Activated naive CD8-positive, alpha-beta T cell treated with anti-CD3 and anti-CD28 coated beads for 36 hours (primary cell): Measurements from ENCODE around the gene CFL2. TPM values are rescaled to one million over a fixed set of nuclear protein-coding genes. Genes with fewer than 3 reads are reported as not detected.
"Not testable (repeated sequence)": the region's sequence is repeated elsewhere in the genome, so short reads cannot be mapped to it uniquely, and the experiment has no call there.

Experiments
- DNase-seq: peaks from one replicate; pipeline ENCODE4 v3.0.0; 2021
- H3K27ac Mint-ChIP-seq: one replicate; pipeline ENCODE4 v1.8.0; 2022; ENCODE audit warnings: mild to moderate bottlenecking, moderate library complexity, mixed read lengths
- H3K27me3 Mint-ChIP-seq: one replicate; pipeline ENCODE4 v1.8.0; 2022; ENCODE audit warnings: mild to moderate bottlenecking, mixed read lengths
- H3K36me3 Mint-ChIP-seq: one replicate; pipeline ENCODE4 v1.8.0; 2021; ENCODE audit warnings: mild to moderate bottlenecking, mixed read lengths
- H3K4me1 Mint-ChIP-seq: one replicate; pipeline ENCODE4 v1.8.0; 2021; ENCODE audit warnings: mixed read lengths
- H3K4me3 Mint-ChIP-seq: one replicate; pipeline ENCODE4 v1.8.0; 2022; ENCODE audit warnings: mild to moderate bottlenecking, moderate library complexity, mixed read lengths
- H3K9me3 Mint-ChIP-seq: one replicate; pipeline ENCODE4 v1.8.0; 2022; ENCODE audit warnings: mixed read lengths
- total RNA-seq, 2 experiments: library from RNA; stranded (reverse); gene quantifications; one replicate each; pipeline ENCODE4 v1.2.3, GENCODE V29; 2021

Gene CFL2
- 1 to 10 TPM; 7.8 to 9.9 TPM for total RNA-seq

GRCh38 chr14:34714320-34715126 lies at the start of gene CFL2:
Gene CFL2, minus strand, starts transcription at chr14:34714593. Its CDS starts 53 bp downstream, at chr14:34714540.
- DNase-seq = peak; percentile 80
- H3K4me3 Mint-ChIP-seq = peak within 1 kb of the TSS; percentile 88
- peaks cover 32% of the 10 kb centered on the region for H3K4me1 Mint-ChIP-seq
- H3K9me3 Mint-ChIP-seq = no peaks in the 10 kb centered on the region
- peak within 1 kb of the TSS; percentile 86 for H3K27ac Mint-ChIP-seq
- peaks cover 15% of the 10 kb centered on the region for H3K36me3 Mint-ChIP-seq
- H3K27me3 Mint-ChIP-seq = no peaks in the 10 kb centered on the region

GRCh38 chr14:34755215-34755614 lies 40.8 kb upstream of the CFL2 start:
- no peak overlapping the region for H3K27ac Mint-ChIP-seq
- no peaks in the 10 kb centered on the region for H3K4me1 Mint-ChIP-seq
- no peaks in the 10 kb centered on the region for H3K27me3 Mint-ChIP-seq
- peaks cover 22% of the 10 kb centered on the region for H3K36me3 Mint-ChIP-seq
- DNase-seq = no peak
- no peaks in the 10 kb centered on the region for H3K9me3 Mint-ChIP-seq
- H3K4me3 Mint-ChIP-seq = no peak overlapping the region

GRCh38 chr14:34754687-34755086 lies 40.3 kb upstream of the CFL2 start:
- Mint-ChIP-seq H3K4me1 (no peaks in the 10 kb centered on the region), H3K4me3 (no peak overlapping the region), H3K27me3 (no peaks in the 10 kb centered on the region), H3K9me3 (no peaks in the 10 kb centered on the region), H3K27ac (no peak overlapping the region), H3K36me3 (peaks cover 25% of the 10 kb centered on the region)
- no peak for DNase-seq

GRCh38 chr14:34750670-34751069 lies 36.3 kb upstream of the CFL2 start:
- Mint-ChIP-seq H3K4me1 (no peaks in the 10 kb centered on the region), H3K27ac (no peak overlapping the region), H3K36me3 (peaks cover 13% of the 10 kb centered on the region), H3K27me3 (no peaks in the 10 kb centered on the region), H3K9me3 (no peaks in the 10 kb centered on the region), H3K4me3 (no peak overlapping the region)
- DNase-seq = no peak

GRCh38 chr14:34750233-34750632 lies 35.8 kb upstream of the CFL2 start:
- no peaks in the 10 kb centered on the region for H3K27me3 Mint-ChIP-seq
- no peak for DNase-seq
- H3K4me1 Mint-ChIP-seq = no peaks in the 10 kb centered on the region
- no peak overlapping the region for H3K4me3 Mint-ChIP-seq
- H3K9me3 Mint-ChIP-seq = no peaks in the 10 kb centered on the region
- H3K36me3 Mint-ChIP-seq = peaks cover 10% of the 10 kb centered on the region
- no peak overlapping the region for H3K27ac Mint-ChIP-seq

- Mint-ChIP-seq H3K4me3 (no peak overlapping the region), H3K9me3 (no peaks in the 10 kb centered on the region), H3K27me3 (no peaks in the 10 kb centered on the region), H3K4me1 (no peaks in the 10 kb centered on the region), H3K27ac (no peak overlapping the region), H3K36me3 (peaks cover 10% of the 10 kb centered on the region)
- no peak for DNase-seq
Observed at GRCh38 chr14:34749408-34749807, 35.0 kb upstream of the CFL2 start.

GRCh38 chr14:34742270-34743115 lies 28.1 kb upstream of the CFL2 start:
- H3K9me3 Mint-ChIP-seq = no peaks in the 10 kb centered on the region
- DNase-seq = no peak
- H3K27ac Mint-ChIP-seq = no peak overlapping the region
- H3K27me3 Mint-ChIP-seq = no peaks in the 10 kb centered on the region
- no peak overlapping the region for H3K4me3 Mint-ChIP-seq
- no peaks in the 10 kb centered on the region for H3K36me3 Mint-ChIP-seq
- H3K4me1 Mint-ChIP-seq = peaks cover 9% of the 10 kb centered on the region

GRCh38 chr14:34741840-34742239 lies 27.4 kb upstream of the CFL2 start:
- no peak overlapping the region for H3K27ac Mint-ChIP-seq
- no peak for DNase-seq
- no peaks in the 10 kb centered on the region for H3K27me3 Mint-ChIP-seq
- H3K36me3 Mint-ChIP-seq = no peaks in the 10 kb centered on the region
- H3K4me3 Mint-ChIP-seq = no peak overlapping the region
- peaks cover 9% of the 10 kb centered on the region for H3K4me1 Mint-ChIP-seq
- H3K9me3 Mint-ChIP-seq = no peaks in the 10 kb centered on the region

- H3K4me3 Mint-ChIP-seq, H3K9me3 Mint-ChIP-seq, H3K4me1 Mint-ChIP-seq, DNase-seq, H3K36me3 Mint-ChIP-seq, H3K27me3 Mint-ChIP-seq, H3K27ac Mint-ChIP-seq: not testable (repeated sequence)
Observed at GRCh38 chr14:34740139-34740538, 25.7 kb upstream of the CFL2 start.

GRCh38 chr14:34737079-34737478 lies 22.7 kb upstream of the CFL2 start:
- H3K27ac Mint-ChIP-seq, H3K36me3 Mint-ChIP-seq: not testable (repeated sequence)

GRCh38 chr14:34733245-34733644 lies 18.9 kb upstream of the CFL2 start:
- no peak overlapping the region for H3K4me3 Mint-ChIP-seq
- H3K36me3 Mint-ChIP-seq = no peaks in the 10 kb centered on the region
- DNase-seq = no peak
- H3K27ac Mint-ChIP-seq = no peak overlapping the region
- H3K4me1 Mint-ChIP-seq = no peaks in the 10 kb centered on the region
- no peaks in the 10 kb centered on the region for H3K9me3 Mint-ChIP-seq
- H3K27me3 Mint-ChIP-seq = no peaks in the 10 kb centered on the region

More at GRCh38 chr14:34737079-34737478, 22.7 kb upstream of the CFL2 start:
- DNase-seq, H3K27me3 Mint-ChIP-seq, H3K4me1 Mint-ChIP-seq, H3K4me3 Mint-ChIP-seq, H3K9me3 Mint-ChIP-seq: not testable (repeated sequence)

- H3K36me3 Mint-ChIP-seq = no peaks in the 10 kb centered on the region
- no peak for DNase-seq
- no peaks in the 10 kb centered on the region for H3K27me3 Mint-ChIP-seq
- H3K27ac Mint-ChIP-seq = no peak overlapping the region
- H3K9me3 Mint-ChIP-seq = no peaks in the 10 kb centered on the region
- H3K4me3 Mint-ChIP-seq = no peak overlapping the region
- no peaks in the 10 kb centered on the region for H3K4me1 Mint-ChIP-seq
Observed at GRCh38 chr14:34732802-34733201, 18.4 kb upstream of the CFL2 start.

- no peaks in the 10 kb centered on the region for H3K27me3 Mint-ChIP-seq
- H3K36me3 Mint-ChIP-seq = no peaks in the 10 kb centered on the region
- H3K4me1 Mint-ChIP-seq = peaks cover 2% of the 10 kb centered on the region
- no peak overlapping the region for H3K27ac Mint-ChIP-seq
- no peak for DNase-seq
- H3K9me3 Mint-ChIP-seq = no peaks in the 10 kb centered on the region
- H3K4me3 Mint-ChIP-seq = no peak overlapping the region
Observed at GRCh38 chr14:34723867-34724266, 9.5 kb upstream of the CFL2 start.

- H3K36me3 Mint-ChIP-seq = no peaks in the 10 kb centered on the region
Observed at GRCh38 chr14:34722723-34723545, 8.5 kb upstream of the CFL2 start.

GRCh38 chr14:34721129-34721528 lies 6.7 kb upstream of the CFL2 start:
- Mint-ChIP-seq H3K9me3 (no peaks in the 10 kb centered on the region), H3K4me3 (no peak overlapping the region), H3K36me3 (no peaks in the 10 kb centered on the region), H3K27me3 (no peaks in the 10 kb centered on the region), H3K27ac (no peak overlapping the region), H3K4me1 (peaks cover 2% of the 10 kb centered on the region)
- DNase-seq = no peak

More at GRCh38 chr14:34722723-34723545, 8.5 kb upstream of the CFL2 start:
- no peaks in the 10 kb centered on the region for H3K9me3 Mint-ChIP-seq
- no peaks in the 10 kb centered on the region for H3K27me3 Mint-ChIP-seq
- no peak overlapping the region for H3K4me3 Mint-ChIP-seq
- DNase-seq = peak; percentile 5
- peaks cover 2% of the 10 kb centered on the region for H3K4me1 Mint-ChIP-seq
- H3K27ac Mint-ChIP-seq = no peak overlapping the region
